NCI-H128 (cell line): ENCODE measurements around the gene PFKFB2.
A peak's percentile ranks its signal among the peaks of the same experiment; 100 is the strongest.

ENCODE experiments used
- DNase-seq: peaks from one replicate; lab custom pipeline; 2025; ENCODE audit not compliant: unreplicated experiment; lab: John Stamatoyannopoulos, UW

Gene PFKFB2

DNA sequence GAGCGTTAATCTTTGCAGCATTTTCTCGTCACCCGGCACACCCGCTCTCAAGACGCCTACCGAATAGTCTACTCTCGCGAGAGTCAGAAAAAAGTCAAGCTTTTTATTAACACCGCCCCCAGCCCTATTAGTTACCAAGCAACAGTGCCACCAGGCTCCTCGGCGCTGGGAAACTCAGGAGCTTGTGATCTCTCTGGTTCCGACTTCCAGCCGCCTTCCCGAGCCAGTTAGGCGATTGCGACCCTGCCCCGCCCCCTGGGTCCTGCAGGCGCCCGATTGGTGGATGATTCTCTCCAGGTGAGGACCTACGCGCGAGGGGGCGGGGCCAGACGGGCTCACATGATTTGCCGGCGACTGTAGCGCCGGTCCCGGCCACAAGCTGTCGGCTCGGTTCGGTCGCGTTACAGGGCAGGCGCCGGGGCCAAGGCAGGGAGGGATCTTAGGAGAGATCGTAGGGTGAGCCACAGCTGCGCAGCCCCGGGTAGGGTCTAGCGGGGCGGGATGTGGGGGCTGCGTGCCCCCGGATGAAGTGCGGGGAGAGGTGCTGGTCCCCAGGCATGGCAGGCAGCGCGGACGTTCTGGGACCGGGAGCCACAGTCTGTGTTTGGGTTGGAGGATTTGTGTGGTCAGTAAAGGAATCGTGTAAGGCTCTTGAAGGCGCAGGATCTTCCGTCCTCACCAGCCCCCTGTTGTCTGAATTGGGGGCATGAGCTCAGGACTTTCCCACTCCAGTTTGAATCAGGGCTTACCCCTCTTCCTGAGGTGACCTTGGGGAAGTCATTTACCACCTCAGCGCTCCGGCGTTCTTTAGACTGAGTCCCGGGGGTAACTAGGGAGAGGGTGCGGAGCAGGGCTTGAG lies at the start of gene PFKFB2:
Gene PFKFB2, plus strand, starts transcription at position 365 of the 859 bp plus-strand sequence. CDS start 1,443 bp downstream, outside the sequence.
- DNase-seq, result peak; percentile 99

DNA sequence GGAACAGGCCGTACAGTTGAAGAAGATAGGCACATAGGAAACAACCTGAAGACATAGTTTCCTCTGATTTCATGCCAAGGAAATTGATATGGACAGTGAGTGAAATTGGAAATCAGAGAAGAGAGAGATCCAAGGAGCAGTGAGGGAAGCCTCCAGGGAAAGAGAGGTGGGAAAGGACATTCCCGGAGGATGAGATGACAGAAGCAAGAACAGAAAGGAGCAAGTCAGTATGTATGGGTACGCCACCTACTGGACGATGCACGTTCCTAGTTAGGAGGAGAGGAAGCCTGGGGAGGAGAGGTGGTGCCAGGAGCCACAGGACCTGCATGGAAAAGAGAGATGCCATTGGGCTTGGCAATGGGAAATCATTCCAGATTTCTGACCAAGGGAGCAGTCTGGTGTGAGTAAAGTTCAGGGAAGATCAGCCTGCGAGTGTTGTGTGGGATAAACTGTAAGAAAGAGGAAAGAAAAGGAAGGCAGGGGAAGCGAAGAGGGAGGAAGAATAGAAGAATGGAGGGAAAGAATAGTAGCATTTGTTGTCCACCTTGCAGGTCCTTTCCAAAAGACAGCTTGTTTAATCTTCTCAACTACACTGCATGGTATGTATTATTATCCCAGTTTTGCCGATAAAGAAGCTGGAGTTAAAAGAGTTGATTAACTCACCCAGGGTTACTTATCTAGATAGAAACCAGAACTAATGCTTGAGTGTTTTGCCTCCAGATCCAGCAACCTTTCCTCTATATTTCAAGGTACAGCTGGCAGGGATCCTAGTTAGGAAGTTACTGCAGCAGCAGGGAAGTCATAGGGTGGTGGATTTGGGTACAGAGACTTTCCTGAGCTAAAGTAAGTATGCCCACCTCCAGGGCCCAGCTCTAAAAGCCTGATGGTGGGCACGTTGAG lies 47.9 kb upstream of the PFKFB2 start:
- no peak for DNase-seq

DNA sequence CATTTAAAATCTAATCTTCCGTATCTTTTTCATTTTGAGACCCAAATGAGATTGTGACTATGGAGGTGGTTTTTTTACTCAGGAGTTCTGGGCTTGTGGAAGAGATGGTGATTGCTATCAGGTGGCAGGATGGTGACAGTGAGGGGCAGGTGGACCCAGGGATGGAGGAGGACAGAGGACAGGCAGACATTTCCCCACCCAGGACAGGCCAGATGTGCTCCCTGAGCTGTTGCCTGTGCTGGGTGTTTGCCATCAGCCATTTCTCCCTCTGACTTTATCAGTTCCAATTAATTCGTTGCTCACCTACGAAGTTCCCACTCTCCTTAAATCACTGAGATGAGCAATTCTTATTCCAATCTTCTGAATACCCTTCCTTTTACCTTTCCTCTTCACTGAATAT lies 47.0 kb upstream of the PFKFB2 start:
- DNase-seq, result no peak

DNA sequence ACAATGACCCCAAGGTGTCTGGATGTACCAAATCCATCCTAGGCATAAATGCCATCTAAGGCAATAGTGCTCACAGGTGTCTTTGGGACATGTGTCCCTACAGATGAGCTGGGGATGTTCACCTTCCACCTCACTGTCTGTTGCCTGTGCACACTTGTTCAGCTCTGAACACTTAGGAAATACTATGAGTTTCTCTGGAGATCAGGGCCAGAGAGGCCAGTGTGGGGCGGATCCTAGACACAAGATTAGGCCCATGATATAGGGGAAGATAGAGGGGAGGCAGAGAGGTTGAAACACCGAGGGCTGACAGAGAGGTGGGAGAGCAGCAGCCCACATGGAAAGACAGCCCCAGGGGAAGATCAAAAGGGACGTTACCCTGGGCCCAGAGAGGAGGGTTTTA lies 46.2 kb upstream of the PFKFB2 start:
- no peak for DNase-seq

DNA sequence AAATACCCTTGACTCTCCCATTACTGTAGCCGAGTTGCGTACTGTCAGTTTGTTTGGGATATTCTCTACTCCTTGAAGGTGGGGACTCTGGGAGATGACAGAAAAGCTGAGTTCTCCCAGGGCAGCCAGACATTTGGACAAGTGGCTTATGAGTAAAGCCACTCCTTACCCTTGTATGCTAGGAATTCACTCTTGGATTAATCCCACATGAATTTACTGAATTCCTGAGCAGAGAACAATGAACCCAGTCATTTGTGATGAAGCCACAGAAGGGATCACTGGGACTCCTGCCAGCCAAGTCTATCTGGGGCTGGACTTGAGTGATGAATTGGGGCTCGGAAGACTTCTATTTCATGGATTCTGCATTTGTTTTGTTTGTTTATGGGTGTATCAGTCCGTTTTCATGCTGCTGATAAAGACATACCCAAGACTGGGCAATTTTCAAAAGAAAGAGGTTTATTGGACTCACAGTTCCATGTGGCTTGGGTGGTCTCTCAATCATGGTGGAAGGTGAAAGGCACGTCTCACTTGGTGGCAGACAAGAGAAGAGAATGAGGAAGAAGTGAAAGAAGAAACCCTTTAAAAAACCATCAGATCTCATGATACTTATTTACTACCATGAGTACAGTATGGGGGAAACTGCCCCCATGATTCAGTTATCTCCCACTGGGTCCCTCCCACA lies 45.6 kb upstream of the PFKFB2 start:
- no peak for DNase-seq

DNA sequence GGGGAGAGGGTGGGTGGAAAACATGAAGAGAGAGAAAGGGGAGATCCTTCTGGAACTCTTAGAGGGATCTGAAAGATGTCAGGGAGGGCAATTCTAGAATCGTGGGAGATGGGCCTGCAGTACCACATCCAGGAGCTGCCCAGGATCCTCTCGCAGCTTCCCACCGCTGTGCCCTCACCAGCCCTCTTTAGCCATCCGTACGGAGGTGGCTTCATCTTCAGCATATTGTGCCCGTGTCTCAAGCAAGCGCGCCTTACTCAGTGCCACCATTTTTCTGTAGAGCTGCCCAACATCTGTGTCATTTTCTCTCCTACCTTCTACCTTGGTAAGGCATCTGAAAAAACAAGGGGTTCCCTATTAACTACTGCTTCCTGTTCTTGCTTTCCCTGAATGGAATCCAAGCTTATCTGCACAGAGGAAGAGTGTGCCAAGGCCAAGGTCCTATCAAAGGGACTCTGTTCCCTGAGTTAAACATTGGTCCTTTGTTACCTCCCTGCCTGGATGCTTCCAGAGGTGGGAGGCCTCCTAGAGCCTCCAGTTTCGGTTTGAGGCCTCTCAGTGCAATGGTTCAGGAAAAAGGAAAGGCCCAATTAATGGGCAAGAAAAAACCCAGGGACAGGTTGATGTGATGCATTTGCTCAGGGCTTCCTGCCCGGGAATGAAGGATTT lies 43.8 kb upstream of the PFKFB2 start:
- DNase-seq, result no peak

DNA sequence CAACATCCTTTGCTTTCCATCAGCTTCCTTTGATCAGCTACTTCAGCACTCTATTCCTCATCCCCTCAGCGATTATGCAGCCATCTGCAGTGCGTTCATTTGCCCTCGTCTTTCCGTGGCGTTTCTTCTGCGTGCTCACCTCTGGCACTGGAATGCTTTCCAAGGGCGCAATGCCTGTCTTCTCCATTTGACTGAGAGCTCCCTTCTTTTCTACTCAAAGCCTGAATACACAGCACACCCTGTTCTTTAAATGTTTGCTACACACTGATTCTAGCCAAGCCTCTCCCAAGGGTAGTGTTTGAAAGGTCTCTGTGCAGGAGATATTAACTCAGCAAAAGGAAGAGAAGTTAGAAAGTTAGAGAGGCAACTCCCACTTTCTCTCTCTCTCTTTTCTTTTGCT lies 43.1 kb upstream of the PFKFB2 start:
- no peak for DNase-seq

DNA sequence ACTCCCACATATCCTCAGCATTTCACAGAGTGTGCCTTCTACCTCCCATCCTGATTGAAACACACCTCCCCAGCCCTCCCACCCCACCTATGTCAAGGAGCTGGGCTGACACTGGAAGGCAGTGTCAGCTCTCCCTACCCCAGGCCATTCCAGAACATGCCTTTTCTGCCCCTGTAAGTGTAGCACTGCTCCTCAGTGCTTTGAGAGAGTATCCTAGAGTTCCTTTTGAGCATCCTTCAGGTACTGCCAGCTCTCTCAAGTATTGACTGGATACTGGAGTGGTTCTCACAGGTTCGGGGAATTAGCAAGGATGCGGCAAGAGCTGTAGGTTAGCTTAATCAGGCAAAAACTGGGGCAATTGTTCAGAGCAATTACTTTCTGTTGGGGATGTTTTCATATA lies 42.3 kb upstream of the PFKFB2 start:
- DNase-seq, result no peak

DNA sequence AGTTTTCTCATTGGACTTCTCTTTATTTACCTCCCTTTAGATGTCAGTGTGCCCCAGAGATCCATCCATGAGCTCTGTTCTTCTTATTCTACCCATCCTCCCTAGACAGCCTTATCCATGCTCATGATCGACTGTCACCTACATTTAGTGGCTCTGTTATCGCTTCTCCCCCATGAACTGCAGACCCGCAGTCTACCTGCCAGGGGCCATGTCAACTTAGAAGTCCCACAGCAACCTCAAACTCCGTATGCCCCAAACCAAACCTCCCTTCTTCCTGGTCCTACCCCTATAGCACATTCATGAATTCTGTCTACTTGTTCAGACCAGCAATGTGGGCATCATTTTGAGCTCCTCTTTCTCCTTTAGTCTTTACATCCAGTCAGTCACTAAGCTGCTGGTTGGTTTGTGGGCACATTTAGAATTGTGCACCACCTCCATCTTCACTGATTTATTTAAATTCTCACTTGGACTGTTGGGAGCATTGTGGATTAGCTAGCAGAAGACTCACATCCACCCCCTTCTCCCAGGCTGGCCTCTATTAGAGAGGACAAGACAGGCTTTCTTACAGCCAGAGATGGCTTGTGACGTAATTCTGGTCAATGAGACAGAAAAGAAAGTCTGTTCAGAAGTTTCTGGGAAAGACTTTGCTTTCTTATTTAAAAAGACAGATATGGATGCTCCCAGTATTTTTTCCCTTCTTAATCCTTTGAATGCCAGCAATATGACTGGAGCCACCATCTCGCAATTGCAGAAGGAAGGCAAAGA lies 39.6 kb upstream of the PFKFB2 start:
- no peak for DNase-seq

DNA sequence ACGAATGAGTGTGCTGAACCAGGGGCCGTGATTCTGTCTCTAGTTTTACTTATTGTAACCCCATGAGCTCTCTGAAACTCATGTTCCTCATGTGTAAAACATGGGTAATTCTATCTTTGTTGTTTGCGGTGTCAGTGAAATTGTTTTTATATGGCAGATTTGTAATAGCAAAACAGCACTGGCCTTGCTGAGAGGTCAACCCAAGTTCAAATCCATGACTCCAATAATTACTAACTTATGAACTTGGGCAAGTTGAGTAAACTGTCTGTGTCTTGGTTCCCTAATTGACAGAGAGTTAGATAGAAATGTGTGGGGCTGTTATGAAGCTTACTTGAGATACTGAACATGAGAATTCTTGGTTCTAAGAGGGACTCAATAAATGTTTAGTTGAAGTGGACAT lies 38.3 kb upstream of the PFKFB2 start:
- no peak for DNase-seq

DNA sequence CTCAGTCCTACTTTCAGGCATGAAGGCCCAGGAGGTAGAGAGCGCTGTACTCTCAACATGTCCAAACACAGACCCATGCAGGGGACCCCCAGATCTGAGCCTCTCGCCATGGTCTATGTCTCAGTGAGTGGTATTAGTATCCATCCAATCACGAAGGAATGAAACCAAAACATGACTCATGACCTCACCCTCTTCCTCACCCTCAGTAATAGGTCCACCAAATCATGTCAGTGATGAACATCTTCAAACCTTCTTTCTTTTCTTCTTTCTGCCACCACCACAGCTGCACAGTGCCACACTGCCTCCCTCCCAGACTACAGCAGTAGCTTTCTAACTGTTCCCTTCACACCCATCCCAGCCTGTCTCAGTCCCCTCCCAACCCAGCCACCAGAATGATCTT lies 37.3 kb upstream of the PFKFB2 start:
- DNase-seq, result no peak

DNA sequence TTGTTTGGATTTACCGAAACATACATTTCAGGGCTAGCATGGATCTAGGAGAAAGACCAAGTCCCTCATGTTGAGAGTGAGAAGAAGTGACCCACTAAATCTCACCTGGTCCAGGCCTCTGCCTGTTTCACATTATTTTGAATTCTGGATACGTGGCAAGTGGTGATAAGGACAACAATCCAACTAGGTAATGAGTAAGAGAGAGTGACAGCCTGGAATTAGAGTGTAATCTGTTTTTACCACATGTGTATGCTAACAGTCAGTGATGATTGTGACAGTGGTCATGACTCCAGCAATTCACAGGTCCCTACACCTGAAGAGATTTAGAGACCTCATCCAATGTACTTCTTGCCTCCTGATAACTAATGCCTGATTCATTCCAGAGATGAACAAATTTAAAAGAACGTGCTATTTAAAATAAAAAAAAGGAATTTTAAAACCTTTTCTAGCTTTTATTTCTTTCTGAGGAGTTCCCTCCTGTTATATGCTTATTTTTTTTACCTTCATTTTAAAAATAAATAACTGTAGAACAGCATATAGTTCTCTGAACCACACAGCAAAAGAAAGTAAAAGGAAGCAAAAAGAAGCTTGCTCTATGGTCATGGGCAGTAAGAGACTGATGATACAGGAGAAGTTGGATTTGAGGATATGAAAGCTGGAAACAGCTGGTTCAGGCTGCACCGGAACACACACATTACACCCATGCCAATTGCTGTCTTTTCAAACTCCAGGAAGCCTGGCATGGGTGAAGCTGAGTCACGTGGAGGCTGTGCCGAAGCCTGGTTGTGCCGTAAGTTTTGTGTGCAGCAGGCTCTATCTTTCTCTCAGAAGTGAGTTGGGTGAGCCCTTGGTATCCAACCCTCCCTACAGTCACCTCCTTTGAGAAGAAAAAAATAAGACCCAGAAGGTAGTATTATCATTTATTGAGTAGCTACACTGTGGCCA lies 35.2 kb upstream of the PFKFB2 start:
- no peak for DNase-seq

DNA sequence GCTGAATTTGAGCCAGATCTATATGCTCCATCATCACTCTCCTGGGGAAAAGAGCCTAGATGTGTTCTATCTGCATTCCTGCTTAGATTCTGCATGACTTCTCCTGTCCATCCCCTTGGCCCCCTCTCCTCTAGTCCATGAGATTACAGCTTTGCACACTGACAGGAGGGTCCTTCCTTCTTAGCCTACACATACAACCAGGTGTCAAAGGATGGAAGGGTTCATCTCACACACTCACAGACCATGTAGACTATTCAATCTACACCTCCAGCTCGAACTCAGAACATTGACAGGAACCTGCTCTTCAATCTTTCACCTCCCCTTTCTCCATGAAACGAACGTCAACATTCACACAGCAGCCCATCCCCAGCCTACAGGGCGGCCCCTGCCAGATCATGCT lies 34.4 kb upstream of the PFKFB2 start:
- no peak for DNase-seq

DNA sequence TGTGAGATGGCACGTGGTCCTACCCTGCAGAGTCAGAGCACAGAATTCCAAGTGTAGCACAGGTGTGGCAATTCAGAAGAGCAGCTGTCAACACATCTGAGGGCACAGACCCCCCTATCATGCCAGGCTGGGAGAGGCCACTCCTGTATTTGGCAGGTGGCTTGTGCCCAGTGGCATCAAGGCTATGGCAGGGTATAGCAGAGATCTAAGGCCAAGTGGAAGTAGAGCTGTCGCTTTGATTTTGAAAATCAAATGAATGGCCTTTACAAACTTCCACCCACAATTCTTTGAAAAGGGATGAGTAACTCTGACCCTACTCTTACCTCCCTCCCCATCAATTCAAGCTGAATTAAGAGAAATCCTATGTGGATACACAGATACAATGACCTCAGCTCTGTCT lies 33.9 kb upstream of the PFKFB2 start:
- no peak for DNase-seq

DNA sequence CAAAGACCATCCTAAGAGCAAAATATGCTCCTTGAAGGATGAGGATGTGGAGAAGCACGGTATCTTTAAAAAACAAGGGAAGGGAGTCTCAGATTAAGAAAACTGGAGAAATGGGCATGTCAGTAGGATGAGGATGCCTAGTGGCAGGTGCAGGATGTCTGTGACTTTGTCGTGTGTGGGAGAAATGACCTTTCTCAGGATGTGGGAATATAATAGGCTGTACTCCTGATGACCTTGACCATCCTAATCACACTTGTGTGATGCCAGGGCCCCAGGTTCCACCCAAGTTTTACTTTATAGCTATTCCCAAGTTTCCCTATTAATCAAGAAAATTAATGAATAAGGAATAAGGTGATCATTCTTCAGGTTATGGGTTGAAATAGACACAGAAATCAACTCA lies 33.4 kb upstream of the PFKFB2 start:
- no peak for DNase-seq

DNA sequence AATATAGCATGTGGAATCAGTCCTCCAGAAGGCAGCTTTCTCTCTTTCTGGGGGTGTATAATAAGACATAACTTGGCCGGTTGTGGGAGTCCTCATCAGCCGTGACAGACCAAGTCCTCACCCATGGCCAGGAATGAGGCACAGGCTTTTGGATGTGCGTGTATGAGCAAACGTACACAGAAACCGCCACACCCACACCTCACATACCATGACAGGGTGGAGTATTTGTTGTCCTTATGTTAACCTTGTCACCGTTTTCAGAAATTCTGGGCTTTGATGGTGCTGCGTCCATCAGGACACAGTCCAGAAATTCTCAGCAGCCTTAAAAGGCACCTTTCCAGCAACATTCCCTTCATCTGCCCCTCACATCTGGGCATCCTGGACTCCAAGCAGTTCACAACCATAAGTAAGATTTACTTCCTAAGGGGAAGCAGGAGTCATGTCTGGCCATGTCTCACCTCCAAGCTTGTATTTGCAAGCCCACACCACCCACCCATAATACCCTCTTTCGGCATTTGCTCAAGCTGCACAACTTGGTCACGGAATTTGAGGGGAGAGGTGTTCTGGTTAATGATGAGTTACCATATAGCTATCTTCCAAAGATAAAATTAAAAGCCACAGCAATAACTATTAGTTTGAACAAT lies 32.9 kb upstream of the PFKFB2 start:
- no peak for DNase-seq

DNA sequence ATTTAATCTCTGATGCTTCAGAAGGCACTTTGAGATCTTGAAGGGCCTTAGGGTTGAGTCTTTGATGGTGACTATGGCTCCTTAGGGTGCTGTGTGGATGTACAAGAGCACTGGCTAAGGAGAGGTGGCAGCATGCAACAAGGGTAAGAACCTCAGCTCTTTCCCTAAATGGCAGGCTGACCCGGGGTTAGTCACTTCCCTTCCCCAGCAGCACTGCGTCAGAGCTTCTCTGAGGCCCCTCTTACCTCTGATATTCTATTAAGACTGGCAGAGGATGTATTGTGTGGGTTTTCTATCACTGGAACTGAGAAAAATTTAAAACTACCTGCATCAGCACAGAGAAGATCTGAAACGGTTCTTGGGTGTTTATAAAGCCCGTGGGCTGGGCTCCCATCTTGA lies 32.4 kb upstream of the PFKFB2 start:
- DNase-seq, result no peak

DNA sequence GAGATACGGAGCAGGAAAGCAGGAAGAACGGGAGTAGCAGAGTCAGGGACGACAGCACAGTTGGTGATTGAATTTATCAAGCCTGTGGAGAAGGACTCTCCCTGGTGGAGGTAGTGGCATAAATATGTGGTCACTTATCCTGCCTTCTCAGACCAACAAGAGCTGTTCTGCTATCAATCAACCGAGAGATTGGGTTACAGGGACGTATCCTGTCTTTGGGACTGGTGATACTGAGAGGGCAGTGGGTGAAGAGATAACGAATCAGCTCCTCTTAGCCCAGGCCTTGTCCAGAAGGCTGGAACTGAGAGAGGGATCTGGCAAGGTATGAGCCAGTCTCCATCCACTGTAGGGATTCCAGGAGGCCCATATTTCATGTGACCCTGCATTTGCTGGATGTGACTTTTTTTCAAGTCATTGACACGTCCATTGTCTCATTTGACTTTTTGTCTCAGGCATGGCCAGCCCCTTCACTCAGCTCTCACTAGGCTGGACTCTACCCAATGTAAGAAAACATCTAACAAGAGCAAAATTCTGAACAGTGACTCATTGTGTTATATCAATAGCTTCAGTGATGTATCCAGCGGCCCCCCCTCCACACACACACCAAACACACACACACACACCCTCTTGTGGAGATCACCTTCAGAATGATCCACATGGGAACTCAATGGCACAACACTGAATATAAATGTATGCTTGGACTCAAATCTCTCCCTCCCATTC lies 31.8 kb upstream of the PFKFB2 start:
- DNase-seq, result no peak
